Pulmonary artery endothelial cell (primary cell): ENCODE data around the gene INO80C. TPM values are rescaled to one million over a fixed set of nuclear protein-coding genes. Genes with fewer than 3 reads are reported as not detected.
"Not testable (repeated sequence)": the region's sequence is repeated elsewhere in the genome, so short reads cannot be mapped to it uniquely, and the experiment has no call there.

Source experiments
- DNase-seq: peaks from one replicate; pipeline ENCODE4 v3.0.0-alpha.2; 2011; ENCODE audit warnings: low read depth, low spot score
- total RNA-seq: library from RNA; depleted of rRNA; stranded (reverse); fragments of >200 nt; gene quantifications from 2 replicates; pipeline ENCODE4 v1.2.3, GENCODE V29; 2014

The INO80C gene
- total RNA-seq, 1 donor from 2014 or later = 20.4 TPM

GRCh38 chr18:35463827-35464226 is 33.9 kb downstream of the INO80C start:
- no peak for DNase-seq

GRCh38 chr18:35463050-35463449 is 34.7 kb downstream of the INO80C start:
- peak; percentile 93 for DNase-seq

- no peak for DNase-seq
Observed at GRCh38 chr18:35460736-35461161, 37.0 kb downstream of the INO80C start.

GRCh38 chr18:35459997-35460396 is 37.8 kb downstream of the INO80C start:
- DNase-seq = no peak

GRCh38 chr18:35458677-35459441 is 38.9 kb downstream of the INO80C start:
- DNase-seq = peak; percentile 95

- no peak for DNase-seq
Observed at GRCh38 chr18:35458271-35458670, 39.5 kb downstream of the INO80C start.

- no peak for DNase-seq
Observed at GRCh38 chr18:35457140-35457704, 40.5 kb downstream of the INO80C start.

GRCh38 chr18:35455926-35456763 is 41.6 kb downstream of the INO80C start:
- DNase-seq = no peak

- no peak for DNase-seq
Observed at GRCh38 chr18:35454803-35455202, 43.0 kb downstream of the INO80C start.

GRCh38 chr18:35453065-35453464 is 44.7 kb downstream of the INO80C start:
- not testable (repeated sequence) for DNase-seq

GRCh38 chr18:35451916-35452315 is 45.8 kb downstream of the INO80C start:
- DNase-seq = no peak

- DNase-seq = no peak
Observed at GRCh38 chr18:35451032-35451431, 46.7 kb downstream of the INO80C start.

- DNase-seq = no peak
Observed at GRCh38 chr18:35444636-35445035, 53.1 kb downstream of the INO80C start.

GRCh38 chr18:35443847-35444246 is 53.9 kb downstream of the INO80C start:
- no peak for DNase-seq

- no peak for DNase-seq
Observed at GRCh38 chr18:35443434-35443833, 54.3 kb downstream of the INO80C start.

- no peak for DNase-seq
Observed at GRCh38 chr18:35442701-35443100, 55.1 kb downstream of the INO80C start.

- no peak for DNase-seq
Observed at GRCh38 chr18:35441857-35442595, 55.7 kb downstream of the INO80C start.

- DNase-seq = no peak
Observed at GRCh38 chr18:35438480-35439234, 59.1 kb downstream of the INO80C start.

GRCh38 chr18:35437836-35438235 is 59.9 kb downstream of the INO80C start:
- DNase-seq = no peak

GRCh38 chr18:35436076-35436649 is 61.6 kb downstream of the INO80C start:
- no peak for DNase-seq
